A549 (cell line): ENCODE measurements around the gene MYOF.

Source experiments
- CBX2 ChIP-seq: fragments of 200-600 bp; sonication (generic); IDR thresholded peaks from 2 replicates; pipeline ENCODE4 v1.6.1; 2016; ENCODE audit warnings: low read depth, mild to moderate bottlenecking, borderline replicate concordance
- CEBPB ChIP-seq, 2 experiments: fragments of >200 bp in 1 of 2; sonication (Bioruptor Twin) in 1 of 2; formaldehyde crosslinking in 1 of 2; IDR thresholded peaks; 2 replicates each; pipeline ENCODE4 v1.6.1; 2012 to 2016
- ELK1 ChIP-seq: fragments of 150-350 bp; IDR thresholded peaks from 2 replicates; pipeline ENCODE4 v1.6.1; 2014; ENCODE audit warnings: low read depth, mild to moderate bottlenecking, low read length
- MAFK ChIP-seq: fragments of 450-650 bp; IDR thresholded peaks from 2 replicates; pipeline ENCODE4 v1.6.1; 2014; ENCODE audit not compliant: partially characterized antibody
- MAZ ChIP-seq: fragments of 150-350 bp; IDR thresholded peaks from 2 replicates; pipeline ENCODE4 v1.6.1; 2014; ENCODE audit warnings: antibody characterized with exemption, low read depth, low read length, borderline replicate concordance
- POLR2A ChIP-seq: IDR thresholded peaks from 2 replicates; pipeline ENCODE4 v1.6.1; 2012; ENCODE audit warnings: mild to moderate bottlenecking, low read length
- REST ChIP-seq: fragments of 200-600 bp; sonication (generic); IDR thresholded peaks from 2 replicates; pipeline ENCODE4 v1.6.1; 2016; ENCODE audit warnings: antibody characterized with exemption, mild to moderate bottlenecking, moderate library complexity
- RFX5 ChIP-seq: fragments of 450-650 bp; IDR thresholded peaks from 2 replicates; pipeline ENCODE4 v1.7.1; 2014; ENCODE audit warnings: antibody characterized with exemption, mild to moderate bottlenecking, moderate library complexity
- SMC3 ChIP-seq: fragments of >200 bp; sonication (Bioruptor Twin); formaldehyde crosslinking; IDR thresholded peaks from 3 replicates; pipeline ENCODE4 v1.6.1; 2018; ENCODE audit warnings: inconsistent platforms
- TF ChIP-seq, protein P1 (sequence below): fragments of >200 bp; sonication (Bioruptor Twin); formaldehyde crosslinking; IDR thresholded peaks from 3 replicates; pipeline ENCODE4 v1.5.1; 2016

- TF ChIP-seq, protein P1, sequence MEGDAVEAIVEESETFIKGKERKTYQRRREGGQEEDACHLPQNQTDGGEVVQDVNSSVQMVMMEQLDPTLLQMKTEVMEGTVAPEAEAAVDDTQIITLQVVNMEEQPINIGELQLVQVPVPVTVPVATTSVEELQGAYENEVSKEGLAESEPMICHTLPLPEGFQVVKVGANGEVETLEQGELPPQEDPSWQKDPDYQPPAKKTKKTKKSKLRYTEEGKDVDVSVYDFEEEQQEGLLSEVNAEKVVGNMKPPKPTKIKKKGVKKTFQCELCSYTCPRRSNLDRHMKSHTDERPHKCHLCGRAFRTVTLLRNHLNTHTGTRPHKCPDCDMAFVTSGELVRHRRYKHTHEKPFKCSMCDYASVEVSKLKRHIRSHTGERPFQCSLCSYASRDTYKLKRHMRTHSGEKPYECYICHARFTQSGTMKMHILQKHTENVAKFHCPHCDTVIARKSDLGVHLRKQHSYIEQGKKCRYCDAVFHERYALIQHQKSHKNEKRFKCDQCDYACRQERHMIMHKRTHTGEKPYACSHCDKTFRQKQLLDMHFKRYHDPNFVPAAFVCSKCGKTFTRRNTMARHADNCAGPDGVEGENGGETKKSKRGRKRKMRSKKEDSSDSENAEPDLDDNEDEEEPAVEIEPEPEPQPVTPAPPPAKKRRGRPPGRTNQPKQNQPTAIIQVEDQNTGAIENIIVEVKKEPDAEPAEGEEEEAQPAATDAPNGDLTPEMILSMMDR = no peak
- TF ChIP-seq SMC3 = no peak
- no peak for TF ChIP-seq CEBPB (IDR thresholded peaks at IDR 0.05)
- no peak for TF ChIP-seq MAFK
- no peak for TF ChIP-seq RFX5
- TF ChIP-seq MAZ = no peak
- no peak for TF ChIP-seq CBX2
- TF ChIP-seq ELK1 = no peak
- no peak for TF ChIP-seq POLR2A
- TF ChIP-seq REST = no peak
Measured at GRCh38 chr10:93454736-93455135, 27.4 kb downstream of the MYOF start.
